Rectal smooth muscle tissue (tissue), 1 donor: ENCODE data around the gene COP1.

Experiments
- H3K27ac ChIP-seq: one replicate; pipeline ENCODE4 v1.7.0; 2013; ENCODE audit warnings: low read depth, low read length, inconsistent platforms
- H3K27me3 ChIP-seq: one replicate; pipeline ENCODE4 v1.7.0; 2013; ENCODE audit warnings: low read length; ENCODE audit not compliant: control insufficient read depth, insufficient read depth
- H3K36me3 ChIP-seq: one replicate; pipeline ENCODE4 v1.7.0; 2013; ENCODE audit warnings: low read length; ENCODE audit not compliant: control insufficient read depth, insufficient read depth
- H3K4me1 ChIP-seq: one replicate; pipeline ENCODE4 v1.7.0; 2013; ENCODE audit warnings: low read length; ENCODE audit not compliant: control insufficient read depth, insufficient read depth
- H3K4me3 ChIP-seq: one replicate; pipeline ENCODE4 v1.7.0; 2013; ENCODE audit warnings: low read length
- H3K9ac ChIP-seq: one replicate; pipeline ENCODE4 v1.7.0; 2013; ENCODE audit warnings: low read length

Gene COP1

DNA sequence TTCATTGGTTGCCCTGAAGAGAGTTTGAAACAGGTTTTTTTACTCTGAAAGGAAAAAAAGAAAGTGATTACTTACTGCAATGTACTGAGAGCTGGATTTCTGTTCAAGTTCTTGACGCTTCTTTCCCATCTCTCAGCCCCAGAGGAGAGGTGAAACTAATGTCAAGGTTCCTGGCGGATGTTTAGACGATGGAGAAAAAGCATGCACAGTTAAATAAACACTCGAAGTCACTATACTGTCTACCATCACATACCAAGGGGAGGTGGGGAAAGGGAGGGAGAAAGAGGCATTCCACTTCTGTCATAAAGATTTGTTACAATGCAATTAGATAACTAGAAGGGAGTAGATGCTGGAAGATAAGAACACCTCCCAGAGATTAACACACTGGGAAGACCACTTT lies 286.7 kb downstream of the COP1 start:
- Histone ChIP-seq H3K27ac (no peak overlapping the region), H3K27me3 (no peaks in the 10 kb centered on the region), H3K36me3 (no peaks in the 10 kb centered on the region), H3K4me1 (no peaks in the 10 kb centered on the region), H3K9ac (no peak overlapping the region), H3K4me3 (no peak overlapping the region)

GRCh38 chr1:175919001-175919400 lies 288.1 kb downstream of the COP1 start:
- Histone ChIP-seq H3K4me3 (no peak overlapping the region), H3K9ac (no peak overlapping the region), H3K36me3 (no peaks in the 10 kb centered on the region), H3K27me3 (no peaks in the 10 kb centered on the region), H3K27ac (no peak overlapping the region), H3K4me1 (no peaks in the 10 kb centered on the region)

DNA sequence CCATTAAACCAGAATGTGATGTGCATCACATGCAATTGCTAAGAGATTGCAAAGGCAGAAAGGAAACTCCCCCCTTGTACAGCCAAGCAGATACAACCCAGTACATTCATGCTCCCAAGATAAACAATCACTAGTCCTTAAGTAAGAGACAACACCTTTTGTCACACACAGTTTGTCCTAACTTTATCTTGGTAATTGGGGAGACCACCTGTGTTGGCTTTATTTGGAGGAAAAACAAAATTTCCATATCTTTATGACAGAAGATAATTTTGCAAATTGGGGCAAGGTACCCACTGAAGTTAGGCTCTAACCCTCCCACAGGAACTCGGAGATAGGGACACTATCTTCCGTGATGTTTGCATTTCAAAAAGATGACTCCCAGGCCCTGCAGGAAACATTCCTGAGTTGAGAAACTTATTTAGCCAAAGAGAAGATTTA lies 288.7 kb downstream of the COP1 start:
- Histone ChIP-seq H3K4me3 (no peak overlapping the region), H3K4me1 (no peaks in the 10 kb centered on the region), H3K27ac (no peak overlapping the region), H3K36me3 (no peaks in the 10 kb centered on the region), H3K9ac (no peak overlapping the region), H3K27me3 (no peaks in the 10 kb centered on the region)

DNA sequence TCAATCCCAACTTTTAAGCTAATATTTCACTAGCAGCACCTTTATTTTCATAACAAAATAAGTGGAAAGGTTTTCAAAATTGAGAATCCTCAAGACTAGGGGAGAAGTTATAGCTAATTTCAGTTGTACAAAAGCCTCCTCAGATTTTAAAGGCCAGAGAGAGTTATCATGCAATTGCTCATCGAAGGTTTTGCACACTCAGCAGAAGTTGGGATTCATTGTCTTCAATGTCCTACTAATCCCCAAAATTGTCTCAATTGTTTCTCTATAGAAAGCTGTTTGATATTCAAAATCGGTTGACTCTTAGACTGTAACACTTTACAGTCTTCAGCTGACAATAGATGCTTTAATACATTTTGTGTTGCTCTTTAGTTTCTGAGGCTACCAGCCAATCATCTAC lies 293.0 kb downstream of the COP1 start:
- no peaks in the 10 kb centered on the region for H3K36me3 ChIP-seq
- H3K4me1 ChIP-seq: no peaks in the 10 kb centered on the region
- no peak overlapping the region for H3K4me3 ChIP-seq
- H3K27me3 ChIP-seq: no peaks in the 10 kb centered on the region
- no peak overlapping the region for H3K9ac ChIP-seq
- H3K27ac ChIP-seq: no peak overlapping the region

- no peaks in the 10 kb centered on the region for H3K36me3 ChIP-seq
Measured at GRCh38 chr1:175911138-175911537, 295.9 kb downstream of the COP1 start.

DNA sequence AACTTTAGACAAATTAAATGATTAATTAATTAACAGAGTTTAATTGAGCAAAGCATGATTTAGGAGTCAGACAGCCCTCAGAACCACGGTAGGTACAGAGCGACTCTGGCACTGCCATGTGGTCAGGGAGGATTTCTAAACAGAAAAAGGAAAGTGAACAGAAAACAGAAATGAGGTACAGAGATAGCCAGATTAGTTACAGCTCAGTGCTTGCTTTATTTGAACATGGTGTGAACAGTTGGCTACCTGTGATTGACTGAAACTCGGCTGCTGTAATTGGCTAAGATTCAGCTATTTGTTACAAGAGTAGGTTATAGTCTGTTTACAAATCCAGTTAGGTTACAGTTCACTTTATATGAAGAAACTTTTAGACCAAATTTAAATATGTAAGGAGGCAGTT lies 300.7 kb downstream of the COP1 start:
- H3K27me3 ChIP-seq: no peaks in the 10 kb centered on the region
- H3K4me1 ChIP-seq: no peaks in the 10 kb centered on the region
- H3K27ac ChIP-seq: no peak overlapping the region
- H3K36me3 ChIP-seq: no peaks in the 10 kb centered on the region
- H3K4me3 ChIP-seq: no peak overlapping the region
- H3K9ac ChIP-seq: no peak overlapping the region

More at GRCh38 chr1:175911138-175911537, 295.9 kb downstream of the COP1 start:
- Histone ChIP-seq H3K27ac (no peak overlapping the region), H3K4me1 (no peaks in the 10 kb centered on the region), H3K9ac (no peak overlapping the region), H3K27me3 (no peaks in the 10 kb centered on the region), H3K4me3 (no peak overlapping the region)

DNA sequence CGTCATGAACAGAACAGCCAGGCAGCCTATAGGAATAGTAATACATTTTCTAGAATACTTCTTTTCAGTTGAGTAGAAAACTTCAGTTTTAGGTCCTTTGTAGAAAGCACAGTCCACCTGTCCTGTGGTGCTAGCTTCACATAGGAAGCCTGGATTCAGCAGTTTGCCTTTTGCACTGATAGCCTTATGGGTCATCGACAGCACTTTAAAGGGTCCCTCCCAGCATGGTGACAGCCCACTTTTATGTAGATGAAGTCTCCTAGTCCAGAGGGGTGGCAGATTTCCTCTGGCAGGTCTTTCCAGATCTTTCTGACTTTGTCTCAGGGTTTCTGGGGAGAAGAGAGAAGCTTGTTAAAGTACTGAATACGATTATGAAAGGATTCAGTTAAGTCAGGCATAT lies 302.3 kb downstream of the COP1 start:
- no peak overlapping the region for H3K4me3 ChIP-seq
- H3K36me3 ChIP-seq: no peaks in the 10 kb centered on the region
- no peak overlapping the region for H3K9ac ChIP-seq
- H3K4me1 ChIP-seq: no peaks in the 10 kb centered on the region
- H3K27me3 ChIP-seq: no peaks in the 10 kb centered on the region
- no peak overlapping the region for H3K27ac ChIP-seq

DNA sequence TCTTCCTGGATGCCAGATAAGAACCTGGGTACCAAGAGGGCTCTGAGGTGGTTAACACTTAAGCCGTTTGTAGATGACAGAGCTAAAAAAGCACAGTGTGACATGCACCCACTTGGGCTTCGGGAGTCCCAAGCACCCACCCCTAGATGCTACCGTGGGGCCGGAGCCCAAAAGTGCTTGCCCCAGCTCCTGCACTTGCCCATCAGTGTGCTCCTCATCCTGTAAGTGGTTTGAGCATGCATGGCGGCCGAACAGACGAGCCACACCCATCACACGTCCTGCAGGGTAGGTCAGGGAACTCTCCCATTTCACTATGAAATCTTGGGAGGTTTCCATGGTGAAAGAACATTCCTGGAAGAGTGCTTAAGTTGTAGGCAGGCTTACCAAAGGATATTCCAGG lies 304.8 kb downstream of the COP1 start:
- Histone ChIP-seq H3K27me3 (no peaks in the 10 kb centered on the region), H3K36me3 (no peaks in the 10 kb centered on the region), H3K27ac (no peak overlapping the region), H3K9ac (no peak overlapping the region), H3K4me3 (no peak overlapping the region), H3K4me1 (no peaks in the 10 kb centered on the region)

GRCh38 chr1:175901076-175901836 lies 305.8 kb downstream of the COP1 start:
- no peaks in the 10 kb centered on the region for H3K36me3 ChIP-seq
- H3K9ac ChIP-seq: no peak overlapping the region
- no peak overlapping the region for H3K4me3 ChIP-seq
- no peaks in the 10 kb centered on the region for H3K27me3 ChIP-seq
- H3K4me1 ChIP-seq: no peaks in the 10 kb centered on the region
- H3K27ac ChIP-seq: no peak overlapping the region

DNA sequence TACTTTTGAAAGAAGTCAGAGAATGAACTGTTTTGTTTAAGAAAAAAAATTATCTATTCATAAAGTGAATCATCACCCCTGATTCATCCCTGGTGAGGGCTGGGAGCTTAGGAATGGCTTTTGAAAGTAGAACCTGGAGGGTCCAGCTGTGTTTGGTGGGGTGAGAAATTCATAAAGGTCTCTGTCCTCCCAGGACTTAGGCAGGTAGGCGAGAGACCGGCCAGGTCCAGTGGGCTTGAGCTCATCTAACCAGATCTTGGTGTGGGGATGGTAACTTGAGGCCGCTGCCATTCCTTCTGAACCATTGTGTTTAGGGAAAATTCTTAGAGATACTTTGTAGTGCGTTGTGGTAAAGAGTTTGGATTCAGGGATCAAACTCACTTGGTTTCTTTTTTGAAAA lies 306.9 kb downstream of the COP1 start:
- H3K4me3 ChIP-seq: no peak overlapping the region
- no peaks in the 10 kb centered on the region for H3K4me1 ChIP-seq
- no peaks in the 10 kb centered on the region for H3K36me3 ChIP-seq

GRCh38 chr1:175895966-175896365 lies 311.1 kb downstream of the COP1 start:
- Histone ChIP-seq H3K9ac (no peak overlapping the region), H3K4me3 (no peak overlapping the region), H3K4me1 (no peaks in the 10 kb centered on the region), H3K36me3 (no peaks in the 10 kb centered on the region), H3K27me3 (no peaks in the 10 kb centered on the region), H3K27ac (no peak overlapping the region)

More for the DNA sequence above, 306.9 kb downstream of the COP1 start:
- Histone ChIP-seq H3K9ac (no peak overlapping the region), H3K27ac (no peak overlapping the region), H3K27me3 (no peaks in the 10 kb centered on the region)
